NK-92 (cell line): ENCODE results near the gene MT3.

Experiments used
- DNase-seq: peaks from one replicate; lab custom pipeline; 2025; ENCODE audit not compliant: unreplicated experiment; lab: John Stamatoyannopoulos, UW

The MT3 gene

GRCh38 chr16:56628486-56629350 lies 39.4 kb downstream of the MT3 start:
- DNase-seq: no peak

GRCh38 chr16:56629531-56629930 lies 40.2 kb downstream of the MT3 start:
- DNase-seq: no peak

GRCh38 chr16:56630134-56630533 lies 40.8 kb downstream of the MT3 start:
- DNase-seq: no peak

- no peak for DNase-seq
Measured at GRCh38 chr16:56631197-56631596, 41.9 kb downstream of the MT3 start.

GRCh38 chr16:56631832-56632155 lies 42.5 kb downstream of the MT3 start:
- DNase-seq: no peak

GRCh38 chr16:56632156-56632847 lies 43.0 kb downstream of the MT3 start, which contains the start of gene MT1M:
Gene MT1M, plus strand, starts transcription at chr16:56632659. Its CDS starts 73 bp downstream, at chr16:56632732.
- no peak for DNase-seq

- no peak for DNase-seq
Measured at GRCh38 chr16:56632848-56633365, 43.6 kb downstream of the MT3 start.

GRCh38 chr16:56633535-56633934 lies 44.2 kb downstream of the MT3 start:
- DNase-seq: no peak

- no peak for DNase-seq
Measured at GRCh38 chr16:56634715-56635440, 45.5 kb downstream of the MT3 start.

GRCh38 chr16:56635441-56635967 lies 46.2 kb downstream of the MT3 start:
- no peak for DNase-seq

- DNase-seq: no peak
Measured at GRCh38 chr16:56636616-56637413, 47.5 kb downstream of the MT3 start.

GRCh38 chr16:56637814-56638750 lies 48.8 kb downstream of the MT3 start, which contains the start of gene MT1A:
Gene MT1A, plus strand, starts transcription at chr16:56638666. Its CDS starts 73 bp downstream, at chr16:56638739.
- no peak for DNase-seq

- DNase-seq: no peak
Measured at GRCh38 chr16:56639045-56639444, 49.7 kb downstream of the MT3 start.

GRCh38 chr16:56640076-56640475 lies 50.7 kb downstream of the MT3 start:
- DNase-seq: no peak
